HG02973 (cell line): ENCODE measurements around the gene IRF2BP1.
"Not testable (repeated sequence)": the region's sequence is repeated elsewhere in the genome, so short reads cannot be mapped to it uniquely, and the experiment has no call there.

Experiments
- ATAC-seq: cut with Tn5 transposase; IDR thresholded peaks from one replicate; pipeline ENCODE4 v1.9.1; 2021; ENCODE audit warnings: moderate library complexity; ENCODE audit not compliant: unreplicated experiment

Gene IRF2BP1

DNA sequence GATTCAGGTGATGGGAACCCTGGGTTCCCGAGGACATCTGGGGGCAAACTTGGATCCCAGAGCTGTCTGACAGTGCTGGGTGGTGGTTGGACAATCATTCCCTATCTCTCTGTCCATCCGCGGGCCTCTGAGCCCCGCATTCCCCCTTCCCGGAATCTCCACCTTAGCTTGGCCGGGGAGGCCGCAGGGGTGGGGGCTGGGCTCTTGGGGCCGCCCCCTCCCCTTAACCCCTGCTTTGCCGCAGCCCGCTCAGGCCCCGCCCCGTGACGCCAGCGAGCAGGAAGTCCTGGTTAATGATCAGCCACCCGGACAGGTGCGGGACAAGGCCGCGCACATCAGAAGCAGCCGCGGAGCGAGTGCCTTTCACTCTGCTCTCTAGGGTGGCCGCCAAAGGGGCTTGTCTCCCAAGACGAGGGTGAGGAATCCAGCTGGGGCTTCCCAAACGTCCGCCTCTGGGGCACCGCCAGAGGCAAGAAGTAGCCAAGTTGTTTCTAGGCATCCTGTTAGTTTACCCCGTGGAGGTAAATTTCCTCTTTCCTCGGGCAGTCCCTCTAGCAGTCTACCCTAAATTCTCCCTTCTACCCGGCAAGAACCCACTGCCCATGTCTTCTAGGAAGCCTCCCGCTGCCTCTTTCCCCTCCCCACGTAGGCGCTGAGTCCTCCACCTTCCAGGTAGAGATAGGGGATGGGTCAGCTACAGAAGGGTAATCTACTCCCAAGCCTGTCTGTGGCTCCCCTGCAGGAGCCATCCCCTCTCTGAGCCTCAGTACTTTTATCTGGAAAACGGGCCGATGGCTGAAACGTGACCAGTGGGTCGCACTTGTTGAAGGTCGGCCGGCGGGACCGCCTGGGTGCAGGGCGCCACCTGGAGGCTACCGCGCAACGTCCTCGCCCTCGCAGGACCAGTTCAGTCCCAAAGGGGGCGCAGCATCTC lies 3.0 kb downstream of the IRF2BP1 start:
- ATAC-seq, result no peak

DNA sequence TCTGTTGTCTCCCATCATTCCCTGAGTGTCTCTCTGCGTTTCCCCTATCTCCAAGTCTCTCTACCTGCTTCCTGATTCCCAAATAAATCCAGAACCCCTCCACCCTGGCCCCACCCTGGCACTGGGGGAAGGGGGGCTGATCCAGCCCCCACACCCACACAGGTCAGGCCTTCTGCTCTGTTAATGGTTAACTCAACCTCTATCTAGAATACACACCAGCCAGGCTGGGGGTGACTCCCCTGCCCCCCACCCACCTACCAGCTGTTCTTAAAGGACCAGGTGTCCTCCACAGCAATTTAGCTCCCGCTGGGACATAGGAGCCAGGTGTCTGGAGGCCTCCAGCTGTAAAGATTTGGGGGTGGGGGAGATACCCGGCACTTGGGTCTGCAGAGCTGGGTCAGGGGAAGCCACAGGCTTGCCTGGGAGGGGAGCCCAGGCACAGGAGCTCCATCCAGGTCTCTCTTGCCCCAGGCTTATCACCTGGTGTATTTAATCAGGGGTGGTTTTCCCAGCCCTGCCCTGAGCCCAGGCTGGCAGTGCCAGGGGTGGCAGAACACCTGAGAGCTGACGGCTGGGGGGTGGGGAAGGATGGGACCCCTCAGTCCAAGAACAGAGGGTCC lies 3.9 kb downstream of the IRF2BP1 start:
- no peak for ATAC-seq

DNA sequence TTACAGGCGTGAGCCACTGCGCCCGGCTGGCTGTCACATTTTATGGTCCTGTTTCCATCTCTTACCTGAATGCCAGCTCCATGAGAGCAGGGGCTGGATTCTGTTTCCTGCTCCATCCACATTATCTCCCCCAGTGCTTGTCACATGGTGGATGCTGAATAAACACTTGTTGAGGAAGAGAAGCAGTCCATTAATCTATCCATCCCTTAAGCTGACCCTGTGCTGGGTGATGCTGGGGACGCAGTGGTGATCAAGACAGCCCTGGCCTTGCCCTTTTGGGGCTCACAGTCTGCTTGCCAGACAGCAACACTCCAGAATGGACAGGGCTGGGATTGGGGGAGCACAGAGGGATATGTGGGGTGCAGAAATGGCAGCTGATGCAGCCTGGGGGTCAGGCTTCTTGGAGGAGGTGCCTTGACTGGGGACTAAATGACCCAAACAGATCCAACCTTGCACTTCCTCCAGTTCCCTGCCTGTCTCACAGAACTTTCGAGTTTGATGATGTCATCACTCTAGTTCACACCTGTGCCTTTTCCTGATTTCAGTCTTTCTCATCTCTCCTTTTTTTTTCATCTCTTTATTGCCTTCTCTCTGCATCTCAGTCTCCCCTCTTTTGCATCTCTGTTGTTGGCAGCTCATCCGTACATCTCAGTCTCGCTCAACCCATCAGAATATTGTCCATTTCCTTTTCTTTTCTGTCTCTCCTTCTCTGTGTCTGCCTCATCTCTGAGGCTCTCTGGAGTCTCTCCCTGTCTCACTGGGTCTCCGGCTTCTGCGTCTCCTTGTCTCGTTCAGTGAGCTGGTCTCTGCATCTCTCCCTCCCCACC lies 4.6 kb downstream of the IRF2BP1 start:
- no peak for ATAC-seq

DNA sequence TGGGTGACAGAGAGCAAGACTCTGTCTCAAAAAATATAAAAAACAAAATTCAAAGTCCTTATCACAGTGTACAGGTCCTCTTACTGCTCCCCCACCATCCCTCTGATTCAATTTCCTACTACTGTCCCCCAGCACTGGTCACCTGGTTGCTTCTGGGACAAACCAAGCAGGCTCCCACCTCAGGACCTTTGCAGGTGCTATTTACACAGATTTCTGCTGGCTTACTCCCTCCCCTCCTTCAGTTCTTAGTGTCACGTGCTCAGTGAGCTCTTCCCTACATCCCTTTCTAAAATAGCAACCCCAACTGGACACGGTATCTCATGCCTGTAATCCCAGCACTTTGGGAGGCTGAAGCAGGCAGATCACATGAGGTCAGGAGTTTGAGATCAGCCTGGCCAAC lies 6.0 kb downstream of the IRF2BP1 start:
- no peak for ATAC-seq

DNA sequence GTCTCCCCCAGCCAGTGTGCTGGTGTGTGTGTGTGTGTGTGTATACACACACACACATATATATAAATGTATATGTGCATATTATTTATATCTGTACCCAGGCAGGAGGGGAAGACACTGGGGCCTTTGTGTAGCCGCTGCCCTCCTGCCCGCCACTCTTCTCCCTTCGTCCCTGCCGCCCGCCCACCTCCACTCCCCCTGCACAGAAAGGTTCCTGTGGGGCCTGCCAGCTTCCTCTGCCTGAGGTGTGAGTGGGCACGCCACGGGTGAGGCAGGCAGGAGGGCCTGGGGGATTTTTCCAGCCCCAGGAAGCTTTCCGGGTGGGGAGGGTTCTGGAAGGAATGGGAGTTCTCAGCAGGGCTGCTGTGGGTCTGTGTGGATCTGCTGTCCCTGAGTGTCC lies 6.9 kb downstream of the IRF2BP1 start:
- ATAC-seq, result no peak

DNA sequence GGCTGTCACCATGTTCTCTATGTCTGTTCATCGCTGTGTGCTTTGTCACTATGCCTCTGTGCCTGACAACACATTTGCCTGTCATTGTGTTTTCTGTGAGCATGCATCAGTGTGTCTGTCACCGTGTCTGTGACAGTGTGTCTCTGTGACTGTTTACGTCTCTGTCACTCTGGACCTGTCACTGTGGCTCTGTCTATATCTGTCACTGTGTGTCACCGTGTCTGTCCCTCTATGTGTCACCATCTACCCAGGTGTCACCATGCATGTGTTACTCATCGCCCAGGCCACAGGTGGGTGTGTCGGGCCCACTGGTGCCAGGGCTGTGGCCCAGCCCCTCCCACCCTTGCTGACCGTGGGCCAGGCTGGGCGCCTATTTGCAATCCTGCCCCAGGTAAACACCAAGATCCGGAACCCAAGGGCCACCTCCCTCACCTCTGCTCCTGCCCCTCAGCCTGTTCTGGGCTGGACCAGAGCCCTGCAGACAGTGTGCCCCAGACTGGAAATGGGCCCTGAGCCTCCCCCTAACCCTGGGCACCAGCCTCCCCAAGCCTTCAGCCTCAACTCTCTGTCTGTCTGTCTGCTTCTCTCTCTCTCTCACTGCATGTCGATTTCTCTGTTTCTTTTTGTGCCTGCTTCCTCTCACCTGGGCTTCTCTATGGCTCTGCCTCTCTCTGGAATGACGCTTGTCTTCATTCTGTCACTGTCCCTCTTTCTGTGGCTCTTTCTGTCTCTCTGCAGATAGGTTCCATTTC lies 7.7 kb downstream of the IRF2BP1 start:
- ATAC-seq, result no peak

DNA sequence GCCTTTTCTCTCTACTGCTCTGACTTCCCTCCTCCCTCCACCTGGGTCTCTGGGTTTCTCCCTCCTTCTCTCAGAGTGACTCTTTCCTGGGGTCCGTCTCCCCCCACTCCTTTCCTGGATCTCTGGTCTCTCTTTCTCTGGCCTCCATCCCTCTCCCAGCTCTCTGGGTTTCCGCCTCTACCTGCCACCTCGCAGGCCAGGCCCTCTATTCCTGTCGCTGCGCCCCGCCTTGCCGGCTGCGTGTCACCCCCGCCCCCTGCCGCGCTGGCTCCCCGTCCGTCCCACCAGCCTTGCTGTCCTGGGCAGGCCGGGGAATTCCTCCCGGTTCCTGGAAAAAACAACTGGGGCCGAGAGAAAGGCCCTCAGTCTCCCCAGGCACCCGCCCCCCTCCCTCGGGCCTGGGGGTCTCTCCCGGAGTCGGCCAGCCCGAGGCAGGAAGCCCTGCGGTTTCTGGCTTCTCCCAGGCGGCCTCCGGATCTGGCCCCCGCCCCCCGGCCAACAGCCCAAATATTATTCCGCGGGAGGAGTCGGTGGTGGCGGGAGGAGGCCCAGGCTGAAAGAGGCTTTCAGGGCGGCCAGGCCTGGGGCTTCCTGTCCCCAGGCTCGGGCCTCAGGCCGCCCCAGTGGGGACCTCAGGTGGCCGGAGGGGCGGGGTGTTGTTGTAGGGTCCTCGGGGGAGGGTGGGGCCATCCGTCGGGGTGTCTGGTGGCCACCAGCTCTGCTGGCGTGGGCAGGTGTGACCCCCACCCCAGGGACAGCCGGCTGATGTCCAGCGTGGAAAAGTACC lies 9.3 kb downstream of the IRF2BP1 start:
- no peak for ATAC-seq

DNA sequence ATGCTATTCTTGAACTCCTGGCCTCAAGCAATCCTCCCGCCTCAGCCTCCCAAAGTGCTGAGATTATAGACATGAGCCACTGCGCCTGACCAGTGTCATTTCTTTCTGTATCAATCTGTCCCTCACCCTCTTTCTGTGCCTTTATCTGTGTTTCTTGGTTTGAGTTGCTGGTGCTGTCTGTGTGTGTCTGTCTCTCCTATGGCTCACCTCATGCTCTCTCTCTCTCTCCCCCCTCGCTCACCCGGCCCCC lies 9.9 kb downstream of the IRF2BP1 start:
- no peak for ATAC-seq

DNA sequence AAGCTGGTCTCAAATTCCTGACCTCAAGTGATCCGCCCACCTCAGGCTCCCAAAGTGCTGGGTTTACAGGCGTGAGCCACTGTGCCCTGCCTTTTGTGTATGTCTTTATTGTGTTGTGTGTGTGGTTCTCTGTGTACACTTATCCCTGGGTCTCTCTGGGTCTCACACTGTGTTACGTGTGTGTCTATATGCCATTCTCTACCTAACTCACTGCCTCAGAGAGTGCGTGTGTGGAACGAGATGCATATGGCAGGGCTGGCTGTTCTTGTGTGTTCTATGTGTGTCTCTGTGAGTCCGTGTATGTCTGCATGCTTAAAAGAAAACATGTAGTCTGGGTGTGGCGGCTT lies 11.3 kb downstream of the IRF2BP1 start:
- ATAC-seq, result no peak

DNA sequence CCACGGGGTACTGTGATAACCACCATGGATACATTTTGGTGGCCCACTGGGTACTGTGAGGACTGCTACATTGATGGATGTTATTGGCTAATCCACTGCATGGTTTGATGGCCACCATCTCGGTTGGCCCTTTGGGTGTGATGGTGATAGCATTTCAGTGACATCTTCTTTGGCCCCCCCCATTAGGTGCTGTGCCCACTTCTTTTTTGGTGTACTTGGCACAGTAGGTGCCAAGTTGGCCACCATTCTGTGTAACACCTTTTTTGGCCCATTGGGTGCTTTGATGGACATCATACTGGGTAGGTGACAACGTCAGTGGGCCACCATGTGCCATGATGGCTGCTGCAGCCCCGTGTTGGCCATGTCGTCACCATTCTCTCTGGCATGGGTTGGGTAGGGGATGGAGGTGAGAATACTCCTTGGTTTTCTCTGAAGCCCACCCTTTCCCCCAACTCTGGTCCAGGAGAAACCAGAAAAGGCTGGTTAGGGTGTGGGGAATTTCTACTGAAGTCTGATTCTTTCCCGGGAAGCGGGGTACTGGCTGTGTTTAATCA lies 12.6 kb downstream of the IRF2BP1 start:
- no peak for ATAC-seq

DNA sequence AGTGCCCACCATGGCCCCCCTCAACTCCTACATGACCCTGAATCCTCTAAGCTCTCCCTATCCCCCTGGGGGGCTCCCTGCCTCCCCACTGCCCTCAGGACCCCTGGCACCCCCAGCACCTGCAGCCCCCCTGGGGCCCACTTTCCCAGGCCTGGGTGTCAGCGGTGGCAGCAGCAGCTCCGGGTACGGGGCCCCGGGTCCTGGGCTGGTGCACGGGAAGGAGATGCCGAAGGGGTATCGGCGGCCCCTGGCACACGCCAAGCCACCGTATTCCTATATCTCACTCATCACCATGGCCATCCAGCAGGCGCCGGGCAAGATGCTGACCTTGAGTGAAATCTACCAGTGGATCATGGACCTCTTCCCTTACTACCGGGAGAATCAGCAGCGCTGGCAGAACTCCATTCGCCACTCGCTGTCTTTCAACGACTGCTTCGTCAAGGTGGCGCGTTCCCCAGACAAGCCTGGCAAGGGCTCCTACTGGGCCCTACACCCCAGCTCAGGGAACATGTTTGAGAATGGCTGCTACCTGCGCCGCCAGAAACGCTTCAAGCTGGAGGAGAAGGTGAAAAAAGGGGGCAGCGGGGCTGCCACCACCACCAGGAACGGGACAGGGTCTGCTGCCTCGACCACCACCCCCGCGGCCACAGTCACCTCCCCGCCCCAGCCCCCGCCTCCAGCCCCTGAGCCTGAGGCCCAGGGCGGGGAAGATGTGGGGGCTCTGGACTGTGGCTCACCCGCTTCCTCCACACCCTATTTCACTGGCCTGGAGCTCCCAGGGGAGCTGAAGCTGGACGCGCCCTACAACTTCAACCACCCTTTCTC lies 13.6 kb downstream of the IRF2BP1 start:
- ATAC-seq, result no peak

DNA sequence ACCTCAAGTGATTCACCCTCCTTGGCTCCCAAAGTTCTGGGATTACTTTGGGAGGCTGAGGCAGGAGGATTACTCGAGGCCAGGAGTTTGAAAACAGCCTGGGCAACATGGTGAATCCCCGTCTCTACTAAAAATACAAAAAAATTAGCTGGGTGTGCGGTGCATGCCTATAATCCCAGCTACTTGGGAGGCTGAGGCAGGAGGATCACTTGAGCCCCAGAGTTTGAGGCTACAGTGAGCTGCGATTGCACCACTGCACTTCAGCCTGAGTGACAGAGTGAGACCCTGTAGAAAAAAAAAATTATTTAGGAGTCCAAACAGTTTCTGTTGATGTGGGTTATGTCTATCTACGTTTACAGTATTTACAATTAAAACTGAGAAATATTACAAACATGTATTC lies 15.1 kb downstream of the IRF2BP1 start:
- no peak for ATAC-seq

DNA sequence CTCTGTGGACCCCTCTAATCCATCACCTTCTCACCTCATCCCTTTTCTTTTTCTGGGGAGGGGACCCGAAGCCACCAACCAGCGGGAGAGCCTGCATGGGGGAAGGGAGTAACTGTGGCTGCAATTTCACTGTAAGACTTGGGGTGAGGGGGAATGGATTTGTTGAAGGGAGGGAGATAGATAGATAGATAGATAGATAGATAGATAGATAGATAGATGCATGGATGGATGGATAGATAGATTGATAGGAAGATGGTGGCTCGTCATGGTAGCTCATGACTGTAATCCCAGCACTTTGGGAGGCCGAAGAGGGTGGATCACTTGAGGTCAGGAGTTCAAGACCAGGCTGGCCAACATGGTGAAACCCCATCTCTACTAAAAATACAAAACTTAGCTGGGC lies 18.7 kb downstream of the IRF2BP1 start:
- not testable (repeated sequence) for ATAC-seq

DNA sequence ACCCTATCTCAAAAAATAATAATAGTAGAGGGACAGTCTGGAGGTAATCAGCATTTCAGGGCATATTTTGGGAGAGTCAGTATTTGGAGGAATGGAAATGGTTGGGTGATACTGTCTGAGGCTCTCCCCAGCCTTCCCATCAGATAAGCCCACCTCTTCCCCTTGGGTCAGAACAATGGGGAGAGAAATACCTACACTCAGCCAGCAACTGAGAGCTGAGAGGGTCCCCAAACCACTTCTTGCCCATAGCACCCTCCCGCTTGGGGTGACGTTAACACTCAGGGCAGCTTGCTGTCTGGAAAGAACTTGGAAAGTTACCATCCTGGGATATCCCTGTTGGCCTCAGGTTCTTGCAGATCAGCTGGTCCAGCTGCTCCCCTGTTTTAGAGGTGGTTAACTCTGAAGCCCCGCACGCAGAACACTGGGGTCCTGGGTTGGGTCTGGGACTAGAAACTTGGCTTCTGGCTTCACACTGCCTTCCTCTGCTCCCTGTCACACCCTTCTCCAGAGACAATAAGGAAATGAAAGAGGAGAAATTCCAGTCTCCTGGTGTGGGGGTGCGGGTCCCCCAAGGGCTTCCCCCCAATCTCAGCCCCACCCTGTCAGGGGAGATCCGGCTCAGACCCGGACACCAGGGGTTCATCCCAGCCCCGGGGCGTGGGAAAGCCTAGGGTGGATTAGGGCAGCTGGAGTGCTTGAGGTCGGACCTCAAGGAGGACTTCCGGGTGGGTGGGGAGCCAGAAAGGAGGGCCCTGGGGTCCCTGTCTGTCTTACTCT lies 19.4 kb downstream of the IRF2BP1 start:
- ATAC-seq, result no peak

DNA sequence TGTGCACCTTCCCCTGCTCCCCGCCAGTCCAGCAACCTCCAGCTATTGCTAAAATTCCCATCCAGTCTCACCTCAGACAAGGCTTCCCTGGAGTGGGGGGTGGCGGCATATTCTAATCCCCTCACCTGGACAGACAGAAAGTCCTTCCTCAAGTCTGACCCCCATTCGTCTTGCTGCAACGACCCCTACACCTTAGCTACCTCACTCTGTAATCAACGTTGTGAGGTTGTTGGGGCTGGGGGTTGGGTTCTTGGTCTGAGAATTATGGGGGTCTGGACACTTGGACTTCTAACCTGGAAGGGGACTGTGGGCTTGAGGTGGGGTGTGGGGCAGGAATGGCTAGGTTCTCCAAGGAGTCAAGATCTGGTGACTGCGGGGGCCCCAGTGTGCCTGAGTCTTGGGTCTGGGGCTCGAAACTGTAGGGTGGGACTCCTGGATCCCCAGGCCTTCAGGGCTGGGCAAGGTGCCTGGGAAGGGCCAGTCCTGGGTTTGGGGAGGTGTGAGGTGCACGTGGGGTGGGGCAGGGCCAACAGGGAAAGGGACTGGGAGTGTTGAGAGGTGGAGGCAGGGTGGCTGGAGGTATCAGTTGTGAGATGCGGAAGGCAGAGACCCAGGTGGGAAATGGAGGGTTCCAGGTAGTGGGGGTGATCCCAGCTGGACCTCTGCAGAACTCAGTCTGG lies 20.5 kb downstream of the IRF2BP1 start:
- ATAC-seq, result no peak

DNA sequence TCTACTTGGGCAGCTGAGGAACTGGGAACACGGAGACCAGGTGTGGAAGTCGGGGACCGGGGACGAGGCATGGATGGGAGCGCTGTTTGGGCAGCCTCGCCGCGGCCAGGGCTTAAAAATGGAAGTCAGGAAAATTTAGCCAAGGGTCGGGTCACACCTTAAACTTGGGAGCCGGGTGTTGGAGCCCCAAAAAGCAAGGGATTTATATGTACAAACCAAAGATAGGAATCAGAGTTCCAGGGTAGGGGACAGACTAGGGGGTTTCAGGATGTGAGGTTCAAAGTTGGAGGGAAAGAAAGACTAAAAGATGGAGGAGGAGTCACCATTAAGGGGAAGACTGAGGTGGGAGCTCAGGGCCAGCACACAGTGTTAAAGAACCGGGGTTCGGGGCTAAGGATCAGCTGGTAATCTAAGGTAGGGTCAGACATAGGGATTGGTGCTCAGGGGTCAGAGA lies 21.3 kb downstream of the IRF2BP1 start:
- ATAC-seq, result no peak

DNA sequence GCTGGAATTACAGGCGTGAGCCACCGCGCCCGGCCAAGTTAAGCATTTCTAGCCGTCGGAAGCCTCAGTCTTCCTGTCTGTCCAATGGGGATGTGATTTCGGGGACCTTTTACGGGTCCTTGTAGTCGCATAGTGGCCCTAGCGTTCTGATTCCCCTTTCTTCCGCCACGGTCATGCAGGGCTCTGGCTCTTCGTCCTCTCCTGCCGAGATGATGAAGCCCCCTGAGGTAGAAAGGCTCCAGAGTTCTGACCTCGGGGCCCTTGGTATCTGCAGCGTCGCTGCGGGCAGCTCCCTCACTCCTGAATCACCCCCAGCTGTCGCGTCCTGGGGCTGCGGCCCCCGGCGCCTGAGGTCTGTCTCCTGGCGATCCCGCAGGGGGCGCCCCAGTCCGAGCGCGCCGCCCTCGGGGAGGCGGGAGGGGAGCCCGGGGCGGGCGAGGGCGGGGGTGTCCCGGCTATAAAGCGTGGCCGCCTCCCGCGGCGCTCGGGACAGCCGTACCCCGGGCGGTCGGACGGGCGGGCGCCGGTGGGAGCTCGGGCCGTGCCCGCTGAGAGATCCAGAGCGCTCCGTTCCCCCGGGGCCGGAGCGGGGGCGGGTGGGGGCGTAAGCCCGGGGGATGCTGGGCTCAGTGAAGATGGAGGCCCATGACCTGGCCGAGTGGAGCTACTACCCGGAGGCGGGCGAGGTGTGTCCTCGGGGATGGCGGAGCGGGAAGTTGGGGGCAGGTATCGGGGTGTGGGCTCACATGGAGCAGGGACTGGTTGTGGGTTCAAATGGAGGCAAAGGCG lies 21.9 kb downstream of the IRF2BP1 start, which contains the start of gene FOXA3:
Gene FOXA3, plus strand, starts transcription at position 487 of the 789 bp plus-strand sequence. Its CDS starts 131 bp downstream, at position 618.
- no peak for ATAC-seq
